ENCODE results near the gene FOXK1.
"Not testable (repeated sequence)": the region's sequence is repeated elsewhere in the genome, so short reads cannot be mapped to it uniquely, and the experiment has no call there.

FOXK1 gene

DNA sequence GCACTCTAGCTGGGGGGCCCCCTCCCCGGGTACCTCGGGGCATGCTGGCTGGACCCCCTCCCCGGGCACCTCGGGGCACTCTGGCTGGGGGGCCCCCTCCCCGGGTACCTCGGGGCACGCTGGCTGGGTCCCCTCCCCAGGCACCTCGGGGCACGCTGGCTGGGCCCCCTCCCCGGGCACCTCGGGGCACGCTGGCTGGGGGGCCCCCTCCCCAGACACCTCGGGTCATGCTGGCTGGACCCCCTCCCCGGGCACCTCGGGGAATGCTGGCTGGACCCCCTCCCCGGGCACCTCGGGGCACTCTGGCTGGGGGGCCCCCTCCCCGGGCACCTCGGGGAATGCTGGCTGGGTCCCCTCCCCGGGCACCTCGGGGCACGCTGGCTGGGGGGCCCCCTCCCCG, 120.5 kb downstream of the FOXK1 start:
- not testable (repeated sequence) for DNase-seq

DNA sequence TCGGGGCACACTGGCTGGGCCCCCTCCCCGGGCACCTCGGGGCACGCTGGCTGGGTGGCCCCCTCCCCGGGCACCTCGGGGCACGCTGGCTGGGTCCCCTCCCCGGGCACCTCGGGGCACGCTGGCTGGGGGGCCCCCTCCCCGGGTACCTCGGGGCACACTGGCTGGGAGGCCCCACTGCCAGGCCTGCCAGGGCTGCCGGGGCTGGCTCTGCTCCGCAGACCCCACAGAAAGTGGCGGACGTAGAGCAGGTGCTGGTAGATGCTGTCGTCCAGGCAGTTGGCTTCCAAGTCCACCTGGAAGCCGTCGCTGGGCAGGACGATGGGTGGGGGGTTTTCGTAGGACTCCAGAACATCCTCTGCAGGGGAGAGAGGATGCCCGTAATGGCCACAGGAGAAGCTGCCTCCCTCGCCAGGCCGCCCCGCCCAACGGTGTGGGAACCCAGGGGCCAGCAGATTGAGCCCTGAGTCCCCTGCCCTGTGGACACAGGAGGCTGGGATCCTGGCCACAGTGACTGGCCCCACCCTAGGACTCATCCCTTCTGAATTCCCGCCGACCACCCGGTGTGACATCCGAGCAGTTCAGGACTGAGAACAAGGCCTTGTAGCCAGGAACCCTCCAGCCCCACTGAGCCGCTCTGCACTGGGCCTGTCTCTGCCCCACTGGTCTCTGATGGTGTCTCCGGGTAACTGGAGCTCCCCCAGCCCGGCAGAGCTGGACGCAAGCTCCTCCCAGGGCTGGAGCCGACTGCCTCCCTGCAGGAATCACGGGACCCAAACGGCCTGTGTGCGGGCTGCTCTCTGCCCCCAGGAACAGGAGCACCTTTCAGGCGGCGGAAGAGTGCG, 121.5 kb downstream of the FOXK1 start:
- no peak for DNase-seq

DNA sequence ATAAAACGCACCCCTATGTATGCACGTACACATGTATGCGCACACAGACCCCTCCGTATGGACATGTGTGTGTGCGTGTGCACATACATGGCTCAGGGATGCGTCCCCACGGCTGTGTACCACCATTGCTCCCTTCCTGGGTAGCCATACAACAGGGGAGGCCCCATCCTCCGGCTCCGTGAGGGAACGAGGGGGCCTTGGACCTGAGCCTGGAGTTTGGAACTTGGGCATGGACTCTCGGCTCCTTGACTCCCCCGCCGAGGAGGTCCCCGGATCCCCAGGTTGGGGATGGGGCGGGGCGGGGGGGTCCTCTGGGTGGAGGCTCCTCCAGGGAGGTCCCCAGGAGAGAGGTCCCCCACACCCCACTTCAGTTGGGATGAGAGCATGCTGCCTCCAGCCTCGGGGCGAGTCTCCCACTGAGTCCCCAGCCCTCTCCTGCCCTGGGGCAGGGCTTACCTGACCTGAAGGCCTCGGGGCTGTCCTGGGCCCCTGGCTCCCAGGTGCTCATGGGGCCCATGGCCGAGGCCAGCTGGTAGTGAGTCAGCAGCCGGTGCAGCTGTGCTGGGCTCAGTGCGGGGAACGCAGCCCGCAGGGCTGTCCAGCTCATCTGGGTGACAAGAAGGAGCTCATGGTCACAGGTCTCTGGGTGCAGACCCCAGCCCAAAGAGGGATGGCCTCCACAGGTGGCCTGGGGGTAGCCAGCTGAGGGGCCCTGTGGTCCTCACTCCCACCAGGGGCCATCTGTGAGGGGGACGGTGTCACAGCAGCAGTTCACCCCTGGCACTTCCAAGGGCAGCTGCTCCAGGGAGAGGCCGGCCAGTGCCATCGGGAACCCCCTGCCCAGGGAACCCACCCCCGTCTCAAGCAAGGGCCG, 123.3 kb downstream of the FOXK1 start:
- no peak for DNase-seq

DNA sequence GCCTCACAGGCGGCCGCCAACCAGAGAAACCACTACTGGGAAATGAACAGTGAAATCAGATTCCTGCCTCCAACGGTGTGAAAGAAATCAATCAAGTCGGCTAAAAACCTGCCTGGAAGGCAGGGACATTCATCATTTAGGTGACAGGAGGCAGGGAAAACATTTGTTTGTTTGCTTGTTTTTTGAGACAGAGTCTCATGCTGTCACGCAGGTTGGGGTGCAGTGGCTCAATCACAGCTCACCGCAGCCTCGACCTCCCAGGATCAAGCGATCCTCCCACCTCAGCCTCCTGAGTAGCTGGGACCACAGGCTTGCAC, 123.8 kb downstream of the FOXK1 start:
- DNase-seq, result no peak

DNA sequence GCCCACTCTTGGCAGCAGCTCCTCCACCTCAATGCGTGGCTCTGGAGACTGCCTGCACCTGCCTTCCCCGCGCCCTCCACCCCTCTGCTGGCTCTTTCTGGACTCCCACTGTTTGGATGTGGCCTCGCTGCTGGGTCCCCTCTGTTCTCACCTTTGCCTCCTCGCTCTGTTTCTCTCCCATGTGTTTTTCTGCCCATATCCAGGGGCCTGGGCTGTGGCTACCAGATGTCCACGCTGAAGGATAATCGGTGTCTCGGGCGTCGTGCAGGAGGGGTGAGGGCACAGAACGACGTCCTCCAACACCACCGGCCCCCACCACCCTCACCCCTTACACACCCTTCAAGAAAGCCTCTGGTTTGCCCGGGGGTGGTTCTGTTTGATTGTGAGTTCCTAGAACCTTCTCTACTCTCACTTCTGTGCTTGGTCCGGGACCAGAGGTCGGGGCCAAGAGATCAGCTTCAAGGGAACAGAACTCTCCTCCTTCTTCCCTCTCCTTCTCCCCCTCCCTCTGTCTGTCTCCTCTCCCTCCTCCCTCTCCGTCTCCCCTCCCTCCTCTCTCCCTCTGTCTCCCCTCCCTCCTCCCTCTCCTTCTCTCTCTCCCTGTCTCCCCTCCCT, 125.0 kb downstream of the FOXK1 start:
- no peak for DNase-seq

DNA sequence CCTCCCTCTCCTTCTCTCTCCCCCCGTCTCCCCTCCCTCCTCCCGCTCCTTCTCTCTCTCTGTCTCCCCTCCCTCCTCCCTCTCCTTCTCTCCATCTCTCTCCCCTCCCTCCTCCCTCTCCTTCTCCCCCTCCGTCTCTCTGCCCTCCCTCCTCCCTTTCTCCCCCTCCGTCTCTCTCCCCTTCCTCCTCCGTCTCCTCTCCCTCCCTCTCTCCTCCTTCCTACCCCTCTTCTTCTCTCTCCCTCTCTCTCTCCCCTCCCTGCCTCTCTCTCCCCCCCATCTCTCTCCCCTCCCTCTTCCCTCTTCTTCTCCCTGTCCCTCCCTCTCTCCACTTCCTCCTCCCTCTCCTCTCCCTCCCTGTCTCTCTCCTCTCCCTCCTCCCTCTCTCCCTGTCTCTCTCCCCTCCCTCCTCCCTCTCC, 125.5 kb downstream of the FOXK1 start:
- DNase-seq, result no peak

DNA sequence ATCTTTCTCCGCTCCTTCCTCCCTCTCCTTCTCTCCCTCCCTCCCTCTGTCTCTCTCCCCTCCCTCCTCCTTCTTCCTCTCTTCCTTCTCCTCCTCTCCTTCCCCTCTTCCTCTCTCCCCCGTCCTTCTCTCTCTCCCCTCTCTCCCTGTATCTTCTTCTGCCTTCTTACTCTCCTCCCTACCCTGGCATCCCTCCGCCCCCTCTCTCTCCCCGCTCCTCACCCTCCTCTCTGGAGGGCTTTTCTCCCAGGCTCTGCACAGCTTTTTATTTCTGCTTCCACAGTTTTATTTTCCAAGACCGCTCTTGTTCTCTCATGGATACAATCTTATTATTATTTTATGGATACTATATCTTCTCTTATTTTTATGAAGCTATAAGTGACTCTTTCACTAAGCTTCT, 125.9 kb downstream of the FOXK1 start:
- no peak for DNase-seq

DNA sequence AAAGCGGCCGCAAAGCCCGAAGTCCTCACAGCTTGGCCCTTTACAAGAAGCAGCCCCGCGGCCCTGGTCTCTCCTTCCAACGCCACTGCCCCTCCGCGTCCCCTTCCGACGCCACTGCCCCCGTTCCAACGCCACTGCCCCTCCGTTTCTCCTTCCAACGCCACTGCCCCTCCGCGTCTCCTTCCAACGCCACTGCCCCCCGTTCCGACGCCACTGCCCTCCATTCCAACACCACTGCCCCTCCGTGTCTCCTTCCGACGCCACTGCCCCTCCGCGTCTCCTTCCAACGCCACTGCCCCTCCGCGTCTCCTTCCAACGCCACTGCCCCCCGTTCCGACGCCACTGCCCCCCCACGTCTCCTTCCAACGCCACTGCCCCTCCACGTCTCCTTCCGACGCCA, 126.5 kb downstream of the FOXK1 start:
- DNase-seq, result no peak

DNA sequence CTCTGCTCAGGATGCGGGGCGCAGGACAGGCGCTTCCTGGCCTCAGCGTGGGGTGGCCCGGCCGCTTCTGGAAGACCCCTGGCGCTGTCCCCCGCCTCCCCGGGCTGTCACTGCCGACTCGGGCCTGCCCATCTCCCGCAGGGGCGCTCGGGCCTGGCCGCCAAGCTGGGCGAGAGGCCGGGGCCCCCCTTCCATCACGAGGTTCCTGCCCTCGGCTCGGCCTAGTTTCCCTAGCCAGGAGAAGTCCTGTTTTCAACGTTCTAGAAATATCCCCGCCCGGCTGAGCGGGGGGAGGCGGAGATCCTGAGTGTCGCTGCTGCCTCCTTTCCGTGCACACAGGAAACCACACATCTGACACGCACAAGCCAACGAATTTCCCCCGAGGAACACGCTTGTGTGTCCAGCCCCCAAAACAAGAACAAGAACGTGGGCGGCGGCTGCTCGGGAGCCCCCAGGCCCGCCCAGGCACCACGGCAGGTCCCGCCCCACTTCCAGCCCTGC, 127.0 kb downstream of the FOXK1 start:
- no peak for DNase-seq

DNA sequence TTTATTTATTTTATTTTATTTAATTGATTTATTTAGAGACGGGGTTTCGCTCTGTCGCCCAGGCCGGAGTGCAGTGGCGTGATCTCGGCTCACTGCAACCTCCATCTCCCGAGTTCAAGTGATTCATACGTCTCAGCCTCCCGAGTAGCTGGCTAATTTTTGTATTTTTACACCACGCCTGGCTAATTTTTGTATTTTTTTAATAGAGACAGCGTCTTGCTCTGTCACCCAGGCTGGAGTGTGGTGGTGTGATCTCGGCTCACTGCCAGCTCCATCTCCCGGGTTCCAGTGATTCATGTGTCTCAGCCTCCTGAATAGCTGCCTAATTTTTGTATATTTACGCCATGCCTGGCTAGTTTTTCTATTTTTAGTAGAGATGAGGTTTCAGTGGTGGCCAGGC, 127.6 kb downstream of the FOXK1 start:
- no peak for DNase-seq

DNA sequence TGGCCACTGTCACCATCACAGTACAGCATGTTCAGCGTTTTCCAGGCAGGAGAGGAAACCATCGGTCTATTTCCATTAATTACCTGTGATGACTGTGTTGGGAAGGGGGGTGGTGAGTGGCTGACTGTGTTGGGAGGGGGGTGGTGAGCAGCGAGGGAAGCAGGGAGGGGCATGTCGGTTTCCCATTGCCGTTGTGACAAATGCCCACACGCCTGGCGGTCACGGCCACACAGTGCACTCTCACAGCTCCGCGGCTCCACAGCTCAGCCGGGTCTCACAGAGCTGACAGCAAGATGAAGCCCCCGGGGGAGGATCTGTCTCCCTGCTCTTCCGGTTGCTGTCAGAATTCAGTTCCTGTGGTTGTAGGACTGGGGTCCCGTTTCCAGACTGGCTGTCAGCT, 132.3 kb downstream of the FOXK1 start:
- DNase-seq, result no peak

DNA sequence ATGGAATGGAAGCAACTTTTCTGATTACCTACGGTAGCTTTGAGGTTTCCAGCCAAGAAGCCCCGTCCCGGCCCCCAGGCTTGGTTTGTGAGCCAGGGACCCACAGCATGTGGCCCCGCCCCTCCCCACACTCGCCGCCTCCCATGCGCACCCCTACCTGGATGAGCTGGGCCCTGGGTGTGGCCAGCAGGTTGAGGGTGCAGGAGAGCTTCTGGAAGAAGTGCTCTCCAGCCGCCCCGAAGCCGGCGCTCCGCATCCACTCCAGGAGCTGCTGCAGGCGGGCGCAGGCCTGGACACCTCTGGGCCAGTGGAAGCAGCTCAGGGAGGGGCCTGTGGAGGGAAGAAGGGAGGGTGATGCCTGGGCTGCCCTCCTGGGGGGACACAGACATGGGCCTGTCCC, 133.0 kb downstream of the FOXK1 start:
- DNase-seq, result no peak

DNA sequence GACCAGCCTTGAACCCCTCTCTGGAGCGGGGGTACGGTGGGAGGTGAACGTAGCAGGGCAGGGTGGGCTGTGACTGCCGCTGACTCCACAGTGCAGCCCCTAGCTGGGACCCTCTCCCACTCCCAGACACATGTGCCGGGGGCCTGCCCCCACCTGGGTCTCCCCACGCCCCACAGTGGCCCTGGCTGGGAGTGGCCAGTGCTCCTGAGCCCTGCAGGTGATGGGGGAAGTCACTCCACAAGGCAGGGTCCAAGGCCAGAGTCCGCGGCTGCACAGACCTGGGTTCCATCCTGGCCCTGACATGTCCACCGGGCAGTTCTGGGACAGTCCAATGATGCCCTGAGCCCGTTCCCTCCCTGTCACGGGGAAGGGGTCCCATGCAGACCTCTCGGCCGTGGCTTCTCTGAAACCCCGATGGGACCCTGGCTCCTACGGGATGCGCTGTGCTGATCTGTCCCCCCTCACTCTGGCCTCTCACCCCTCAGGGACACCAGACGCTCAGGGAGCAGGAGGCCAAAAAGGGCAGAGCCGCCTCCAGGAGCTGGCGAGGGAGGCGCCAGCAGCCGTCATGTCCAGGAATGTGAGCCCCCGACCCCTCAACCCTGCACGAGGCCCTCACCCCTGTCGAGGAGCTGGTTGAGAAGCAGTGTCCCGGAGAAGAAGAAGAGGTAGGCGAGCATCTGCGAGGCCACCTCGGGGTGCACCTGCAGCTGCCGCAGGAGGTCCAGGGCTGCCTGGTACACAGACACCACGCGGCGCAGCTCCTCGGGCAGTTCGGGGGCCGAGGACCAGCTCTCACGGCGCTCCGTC, 133.7 kb downstream of the FOXK1 start:
- no peak for DNase-seq

DNA sequence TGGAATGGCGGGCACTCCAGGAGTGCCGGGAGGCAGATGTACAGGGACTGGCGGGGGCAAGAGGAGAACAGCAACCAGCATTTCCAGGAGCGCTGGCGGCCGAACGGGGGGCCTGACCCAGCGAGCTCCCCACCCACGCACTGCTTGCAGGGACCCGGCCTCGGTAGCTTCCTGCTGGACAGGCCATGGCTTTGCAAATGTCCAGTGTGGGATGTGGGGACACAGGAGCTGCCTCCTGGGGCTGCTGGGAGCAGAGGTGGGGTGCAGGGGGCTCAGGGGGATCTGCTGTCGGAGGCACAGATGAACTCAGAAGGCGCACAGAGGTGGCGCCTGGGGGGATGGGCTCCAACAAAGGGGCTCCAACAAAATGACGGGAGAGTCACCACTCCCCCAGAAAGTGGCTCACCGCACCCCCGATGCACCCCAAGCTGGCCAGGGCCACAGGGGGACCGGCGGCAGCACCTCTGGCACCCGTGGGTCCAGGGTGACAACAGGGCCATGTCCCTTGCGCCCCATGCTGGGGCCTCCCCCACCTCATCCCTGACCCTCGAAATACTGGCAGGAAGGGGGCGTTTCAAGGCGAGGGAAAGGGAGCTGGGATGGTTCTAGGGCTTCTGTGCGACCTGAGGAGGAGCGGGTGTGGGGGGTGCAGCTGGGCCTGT, 134.5 kb downstream of the FOXK1 start:
- DNase-seq, result no peak

DNA sequence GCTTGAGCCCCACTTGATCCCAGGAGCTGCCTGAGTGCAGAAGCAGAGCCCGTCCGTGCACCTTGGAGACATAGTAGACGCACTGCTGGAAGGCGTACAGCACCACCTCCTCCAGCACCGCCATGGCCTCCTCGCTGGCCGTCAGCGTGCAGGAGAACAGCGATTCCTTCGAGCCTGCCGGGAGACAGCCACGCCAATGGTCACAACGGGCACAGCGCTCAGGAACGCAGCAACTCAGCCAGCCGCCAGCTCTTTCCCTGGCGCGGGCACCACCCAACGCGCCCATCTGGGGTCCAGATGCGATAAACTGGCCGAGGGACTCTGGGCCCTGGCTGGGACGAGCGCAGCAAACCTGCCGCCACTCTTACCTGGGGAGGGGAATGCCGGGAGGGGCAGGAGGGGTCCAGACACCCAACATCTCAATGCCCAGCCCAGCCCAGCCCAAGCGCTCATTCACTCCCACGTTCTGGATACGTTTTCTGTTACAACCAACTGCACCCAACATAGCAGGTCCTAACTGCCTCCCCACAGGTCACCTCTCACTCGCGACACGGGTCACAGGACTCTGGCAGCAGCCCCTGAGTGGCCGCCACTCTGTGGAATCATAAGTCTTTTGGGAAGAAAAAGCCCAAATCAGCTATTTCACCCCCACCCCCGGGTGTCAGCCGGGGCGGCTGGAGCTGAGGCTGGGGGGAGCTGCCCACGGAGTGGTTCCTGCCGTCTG, 135.2 kb downstream of the FOXK1 start:
- DNase-seq, result no peak

DNA sequence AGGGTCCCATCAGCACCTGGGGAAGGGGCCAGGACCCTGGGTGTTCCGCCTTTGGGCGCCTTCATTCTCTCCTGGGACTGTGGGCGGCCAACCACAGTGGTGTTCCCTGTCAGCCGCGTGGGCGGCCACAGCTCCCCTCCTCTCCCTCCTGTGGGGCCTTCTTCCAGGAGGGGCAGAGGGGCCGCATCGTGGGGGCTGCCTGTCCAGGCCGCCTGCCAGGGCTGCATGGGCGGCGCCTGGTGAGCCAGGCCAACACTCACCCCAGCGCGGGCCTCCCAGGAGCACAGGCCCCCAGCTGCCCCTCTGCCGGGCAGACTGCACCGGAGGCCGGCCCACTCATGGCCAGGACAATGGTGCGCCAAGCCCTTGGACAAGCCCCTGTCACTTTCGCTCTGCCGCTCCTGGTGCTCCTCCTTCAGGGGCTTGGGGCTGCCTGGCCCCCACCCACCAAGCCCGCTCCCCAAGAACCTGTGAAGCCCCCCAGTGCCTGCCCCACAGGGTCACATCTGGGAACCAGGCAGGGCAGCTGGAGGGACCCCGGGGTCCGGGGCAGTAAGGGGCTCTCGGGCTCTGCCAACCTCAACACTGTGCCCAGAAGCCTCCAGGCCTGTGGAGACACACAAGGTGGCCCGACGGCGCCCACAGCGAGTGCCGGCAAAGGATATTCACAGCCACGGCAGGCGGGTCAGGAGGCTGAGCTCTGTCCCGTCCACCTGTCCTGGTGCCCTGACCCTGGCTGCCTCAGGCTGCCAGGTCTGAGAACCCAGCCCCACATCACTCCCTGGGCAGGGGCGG, 136.1 kb downstream of the FOXK1 start:
- no peak for DNase-seq

DNA sequence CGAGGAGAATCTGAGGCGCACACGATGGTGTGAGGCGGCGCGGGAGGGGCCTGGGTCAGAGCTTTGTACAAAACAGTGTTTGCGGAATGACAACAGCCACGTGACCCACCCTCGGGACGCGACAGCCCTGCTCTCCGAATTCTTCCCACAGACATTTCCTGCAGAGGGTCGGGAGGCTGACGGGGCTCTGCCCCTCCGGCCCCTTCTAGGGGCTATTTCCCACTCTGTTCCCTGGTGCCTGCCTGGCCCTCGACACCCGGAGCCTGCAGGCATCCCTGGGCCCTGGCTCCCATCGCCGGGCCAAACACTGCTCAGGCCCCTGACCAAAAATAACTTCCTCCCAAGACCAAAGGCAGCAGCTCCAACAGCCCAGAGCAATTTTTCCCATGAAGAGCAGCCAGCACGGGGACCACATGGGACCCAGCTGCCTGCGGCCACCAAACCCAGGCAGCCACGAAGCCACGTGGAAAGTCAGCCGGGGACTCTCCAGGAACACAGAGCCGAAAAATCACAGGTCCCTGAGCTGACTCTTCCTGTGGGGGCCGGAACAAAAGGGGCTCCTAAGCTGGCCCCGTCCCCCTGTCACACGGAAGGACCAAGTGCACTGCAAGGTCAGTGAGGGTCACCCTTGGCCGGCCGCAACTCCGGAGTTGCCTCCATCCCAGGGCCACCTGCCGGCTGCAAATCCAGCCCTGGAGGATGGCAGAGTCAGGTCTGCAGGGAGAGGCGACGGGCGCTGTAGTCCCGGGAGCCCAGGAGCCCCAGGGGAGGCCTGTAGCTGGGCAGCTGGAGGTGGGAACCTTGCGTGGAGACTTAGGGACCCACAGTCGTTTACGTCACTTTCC, 137.7 kb downstream of the FOXK1 start:
- no peak for DNase-seq

DNA sequence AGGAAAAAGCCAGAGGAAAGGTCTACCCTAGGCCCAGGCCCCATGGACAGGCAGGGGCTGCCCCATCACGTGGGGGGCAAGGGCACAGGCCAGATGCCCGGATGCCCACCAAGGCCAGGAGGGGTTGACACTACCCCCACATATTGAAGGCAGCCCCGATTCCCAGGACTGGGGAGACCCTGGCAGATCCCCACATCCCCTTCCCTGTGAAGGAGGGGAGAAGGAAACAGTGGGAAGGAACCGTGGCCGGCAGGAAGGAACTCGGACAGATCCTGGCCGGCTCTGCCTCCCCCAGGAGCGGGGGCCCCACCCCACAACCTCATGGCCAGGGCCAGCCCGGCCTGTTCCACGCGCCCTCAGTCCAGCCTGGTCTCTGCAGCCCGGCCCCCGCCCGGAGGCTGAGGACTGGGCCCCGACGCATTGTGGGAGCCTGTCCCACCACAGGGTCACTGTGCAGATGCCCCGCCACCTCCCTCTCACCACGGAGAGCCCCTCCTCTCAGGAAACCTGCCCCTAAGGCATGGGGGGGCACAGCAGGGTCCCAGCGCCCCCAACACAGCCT, 138.4 kb downstream of the FOXK1 start:
- DNase-seq, result no peak

Data from activated CD4-positive, alpha-beta T cell treated with anti-CD3 and anti-CD28 coated beads, Interleukin-10, Interleukin-2, amounts not matched to agents 100 ng/mL and 50 ng/mL, durations not matched to agents 16 hours and 8 hours (primary cell).